Esophagus muscularis mucosa (tissue), 3 donors: ENCODE results near the gene ZER1.

Experiments used
- POLR2A ChIP-seq: fragments of 450-650 bp; IDR thresholded peaks from one replicate; pipeline ENCODE4 v1.6.1; 2017; ENCODE audit warnings: antibody characterized with exemption, moderate library complexity, mild to moderate bottlenecking, low read depth
- POLR2AphosphoS5 ChIP-seq, 2 donors: sonication (generic); formaldehyde crosslinking; IDR thresholded peaks; one replicate each; pipeline ENCODE4 v1.6.1; 2017; ENCODE audit warnings: antibody characterized with exemption in 2 of 2
- TF ChIP-seq, protein P1 (sequence below), 3 experiments: fragments of 200-600 bp in 2 of 3; fragments of 450-650 bp in 1 of 3; sonication (generic) in 2 of 3; IDR thresholded peaks; one replicate each; pipeline ENCODE4 v1.5.1; 2017 to 2019; ENCODE audit warnings: antibody characterized with exemption in 3 of 3, mild to moderate bottlenecking in 2 of 3, moderate library complexity in 1 of 3

DNA sequence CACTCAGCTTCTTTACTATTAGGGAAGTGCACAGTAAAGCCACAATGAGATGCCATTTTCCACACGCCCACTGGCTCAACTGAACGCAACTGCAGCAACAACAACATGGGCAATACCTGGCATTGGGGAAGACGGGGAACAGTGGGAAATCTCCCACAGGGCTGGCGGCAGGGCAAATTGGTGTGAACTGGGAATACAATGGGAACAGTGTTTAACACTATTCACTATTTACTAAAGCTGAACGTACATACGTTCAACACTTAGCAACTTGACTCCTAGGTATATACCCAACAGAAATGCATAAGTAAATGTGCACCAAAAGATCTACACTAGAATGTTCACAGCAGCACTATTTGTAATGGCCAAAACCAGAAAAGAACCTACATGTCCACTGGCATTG, 14.1 kb downstream of the ZER1 start:
- TF ChIP-seq, protein P1, sequence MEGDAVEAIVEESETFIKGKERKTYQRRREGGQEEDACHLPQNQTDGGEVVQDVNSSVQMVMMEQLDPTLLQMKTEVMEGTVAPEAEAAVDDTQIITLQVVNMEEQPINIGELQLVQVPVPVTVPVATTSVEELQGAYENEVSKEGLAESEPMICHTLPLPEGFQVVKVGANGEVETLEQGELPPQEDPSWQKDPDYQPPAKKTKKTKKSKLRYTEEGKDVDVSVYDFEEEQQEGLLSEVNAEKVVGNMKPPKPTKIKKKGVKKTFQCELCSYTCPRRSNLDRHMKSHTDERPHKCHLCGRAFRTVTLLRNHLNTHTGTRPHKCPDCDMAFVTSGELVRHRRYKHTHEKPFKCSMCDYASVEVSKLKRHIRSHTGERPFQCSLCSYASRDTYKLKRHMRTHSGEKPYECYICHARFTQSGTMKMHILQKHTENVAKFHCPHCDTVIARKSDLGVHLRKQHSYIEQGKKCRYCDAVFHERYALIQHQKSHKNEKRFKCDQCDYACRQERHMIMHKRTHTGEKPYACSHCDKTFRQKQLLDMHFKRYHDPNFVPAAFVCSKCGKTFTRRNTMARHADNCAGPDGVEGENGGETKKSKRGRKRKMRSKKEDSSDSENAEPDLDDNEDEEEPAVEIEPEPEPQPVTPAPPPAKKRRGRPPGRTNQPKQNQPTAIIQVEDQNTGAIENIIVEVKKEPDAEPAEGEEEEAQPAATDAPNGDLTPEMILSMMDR (IDR thresholded peaks at IDR 0.05): no peak
- no peak for TF ChIP-seq POLR2A
- no peak for TF ChIP-seq POLR2AphosphoS5 (IDR thresholded peaks at IDR 0.05)
